CD4-positive, CD25-positive, alpha-beta regulatory T cell (primary cell): ENCODE results near the gene MPPE1. TPM values are rescaled to one million over a fixed set of nuclear protein-coding genes. Genes with fewer than 3 reads are reported as not detected.

Experiments
- ATAC-seq, 2 donors: fragments of 150-1000 bp; cut with Tn5 transposase; one replicate each; pipeline ENCODE4 v1.10.0; 2021; ENCODE audit warnings: low read depth in 2 of 2, moderate number of reproducible peaks in 2 of 2, moderate library complexity in 1 of 2
- DNase-seq, 3 donors: peaks; one replicate each; pipeline versions ENCODE4 v3.0.0 to v3.0.0-alpha.2; 2012 to 2022; ENCODE audit warnings: mixed read lengths in 1 of 3
- H3K27ac ChIP-seq: one replicate; pipeline ENCODE4 v1.7.0; 2013; ENCODE audit warnings: mild to moderate bottlenecking, low read length; ENCODE audit not compliant: insufficient read depth, poor library complexity, severe bottlenecking
- H3K27me3 ChIP-seq: one replicate; pipeline ENCODE4 v1.7.0; 2013; ENCODE audit warnings: low read length; ENCODE audit not compliant: control insufficient read depth, insufficient read depth
- H3K36me3 ChIP-seq: one replicate; pipeline ENCODE4 v1.7.0; 2013; ENCODE audit warnings: mild to moderate bottlenecking, low read length, moderate library complexity; ENCODE audit not compliant: control insufficient read depth, insufficient read depth
- H3K4me1 ChIP-seq: 2 replicates; pipeline ENCODE4 v1.7.0; 2013; ENCODE audit warnings: mild to moderate bottlenecking, low read length; ENCODE audit not compliant: insufficient read depth, control insufficient read depth, poor library complexity, severe bottlenecking
- H3K4me3 ChIP-seq: one replicate; pipeline ENCODE4 v1.7.0; 2013; ENCODE audit warnings: low read depth, mild to moderate bottlenecking, low read length, moderate library complexity
- H3K9me3 ChIP-seq, 2 experiments: 1 replicate in 1 of 2; 2 replicates in 1 of 2; pipeline ENCODE4 v1.7.0; 2013; ENCODE audit warnings: low read length in 2 of 2, mild to moderate bottlenecking in 1 of 2, moderate library complexity in 1 of 2; ENCODE audit not compliant: control insufficient read depth in 2 of 2
- H3K27ac Mint-ChIP-seq, 3 donors: one replicate each; pipeline ENCODE4 v1.8.0; 2020 to 2022; ENCODE audit warnings: mild to moderate bottlenecking in 3 of 3, mixed read lengths in 3 of 3, moderate library complexity in 2 of 3
- H3K27me3 Mint-ChIP-seq: one replicate; pipeline ENCODE4 v1.8.0; 2022; ENCODE audit warnings: mild to moderate bottlenecking, mixed read lengths
- H3K36me3 Mint-ChIP-seq: one replicate; pipeline ENCODE4 v1.8.0; 2020; ENCODE audit warnings: mixed read lengths
- H3K4me1 Mint-ChIP-seq, 4 donors: one replicate each; pipeline ENCODE4 v1.8.0; 2020 to 2022; ENCODE audit warnings: mixed read lengths in 4 of 4, mild to moderate bottlenecking in 1 of 4
- H3K4me3 Mint-ChIP-seq, 4 donors: one replicate each; pipeline ENCODE4 v1.8.0; 2020 to 2022; ENCODE audit warnings: mild to moderate bottlenecking in 4 of 4, mixed read lengths in 4 of 4, moderate library complexity in 3 of 4
- H3K9me3 Mint-ChIP-seq, 7 donors: one replicate each; pipeline ENCODE4 v1.8.0; 2020 to 2022; ENCODE audit warnings: mixed read lengths in 7 of 7, mild to moderate bottlenecking in 3 of 7, moderate library complexity in 2 of 7
- polyA plus RNA-seq, 4 donors: library from polyadenylated mRNA; unstranded; fragments of 300-500 nt; fragmentation: Illumina TruSeq; gene quantifications; one replicate each; pipeline ENCODE4 v1.2.3, GENCODE V29; 2021
- total RNA-seq: library from RNA; stranded (reverse); gene quantifications from one replicate; pipeline ENCODE4 v1.2.3, GENCODE V29; 2022

MPPE1 gene
- total and polyA plus RNA-seq, 5 donors from 2014 or later, result 40.9 to 97.4 (median 59.6) TPM

DNA sequence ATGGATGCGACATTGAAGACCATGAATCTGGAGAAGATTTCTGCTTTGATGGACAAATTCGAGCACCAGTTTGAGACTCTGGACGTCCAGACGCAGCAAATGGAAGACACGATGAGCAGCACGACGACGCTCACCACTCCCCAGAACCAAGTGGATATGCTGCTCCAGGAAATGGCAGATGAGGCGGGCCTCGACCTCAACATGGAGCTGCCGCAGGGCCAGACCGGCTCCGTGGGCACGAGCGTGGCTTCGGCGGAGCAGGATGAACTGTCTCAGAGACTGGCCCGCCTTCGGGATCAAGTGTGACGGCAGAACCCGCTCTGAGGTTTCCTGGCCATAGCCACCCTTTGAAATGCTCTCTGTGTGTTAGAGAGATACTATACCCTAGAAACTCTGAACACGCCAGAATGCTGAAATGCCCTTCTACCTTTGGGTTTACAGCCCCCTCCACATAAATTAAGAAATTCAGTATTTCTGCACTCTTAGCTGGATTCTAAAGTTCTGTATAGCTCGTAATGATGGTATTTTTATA is 56.2 kb downstream of the MPPE1 start:
- Mint-ChIP-seq H3K4me1 (peaks cover 6 to 57% (median 31%) of the 10 kb centered on the region in 4 donors), H3K27me3 (peaks cover 30% of the 10 kb centered on the region), H3K36me3 (peaks cover 7% of the 10 kb centered on the region), H3K9me3 (no peaks in the 10 kb centered on the region), H3K4me3 (peak overlapping the region; percentile 97 to 100 (median 100)), H3K27ac (peak overlapping the region; percentile 99 to 100 (median 100))
- Histone ChIP-seq H3K4me1 (peaks cover 40% of the 10 kb centered on the region), H3K36me3 (peaks cover 3% of the 10 kb centered on the region), H3K9me3 (no peaks in the 10 kb centered on the region), H3K27ac (peak overlapping the region; percentile 96), H3K4me3 (peak overlapping the region; percentile 97), H3K27me3 (no peaks in the 10 kb centered on the region)
- DNase-seq (peak; percentile 46 to 71 (median 55)), ATAC-seq (peak; percentile 28 to 35)

- peak within 1 kb of the TSS; percentile 96 for H3K27ac ChIP-seq
- peaks cover 3% of the 10 kb centered on the region for H3K36me3 ChIP-seq
- H3K9me3 Mint-ChIP-seq, result no peaks in the 10 kb centered on the region
- H3K4me1 ChIP-seq, result peaks cover 40% of the 10 kb centered on the region
- H3K4me3 ChIP-seq, result peak within 1 kb of the TSS; percentile 97
- peak within 1 kb of the TSS; percentile 99 to 100 (median 100) for H3K27ac Mint-ChIP-seq
- ATAC-seq, result peak; percentile 92 to 93
- peaks cover 6 to 57% (median 31%) of the 10 kb centered on the region in 4 donors for H3K4me1 Mint-ChIP-seq
- H3K36me3 Mint-ChIP-seq, result peaks cover 7% of the 10 kb centered on the region
- peak; percentile 95 to 98 (median 96) for DNase-seq
- no peaks in the 10 kb centered on the region for H3K9me3 ChIP-seq
- no peaks in the 10 kb centered on the region for H3K27me3 ChIP-seq
- H3K4me3 Mint-ChIP-seq, result peak within 1 kb of the TSS; percentile 97 to 100 (median 100)
- H3K27me3 Mint-ChIP-seq, result peaks cover 30% of the 10 kb centered on the region
Observed at GRCh38 chr18:11851146-11851805, 56.8 kb downstream of the MPPE1 start, which contains the start of gene CHMP1B. Gene CHMP1B, plus strand, starts transcription at chr18:11851413. Its CDS starts 99 bp downstream, at chr18:11851512.

DNA sequence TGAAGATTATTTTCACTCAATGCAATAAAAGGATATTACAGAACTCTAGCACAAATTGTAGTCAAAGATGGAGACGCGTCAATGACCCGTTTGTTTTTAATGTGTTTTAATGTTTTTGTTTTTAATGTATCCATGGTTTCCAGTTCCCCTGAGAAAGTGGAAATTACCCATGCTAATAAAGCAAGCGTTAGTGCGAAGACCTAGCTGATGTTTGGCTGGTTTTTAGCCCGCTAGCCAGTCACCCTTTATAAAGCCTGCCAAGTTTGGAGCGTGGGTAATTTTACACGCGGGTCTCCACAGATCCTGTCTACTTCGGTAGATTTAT is 57.3 kb downstream of the MPPE1 start:
- Histone ChIP-seq H3K27me3 (no peaks in the 10 kb centered on the region), H3K4me1 (peaks cover 40% of the 10 kb centered on the region), H3K36me3 (peaks cover 3% of the 10 kb centered on the region), H3K4me3 (peak overlapping the region; percentile 97), H3K9me3 (no peaks in the 10 kb centered on the region), H3K27ac (peak overlapping the region; percentile 96)
- Mint-ChIP-seq H3K27ac (peak overlapping the region; percentile 99 to 100 (median 100)), H3K36me3 (peaks cover 7% of the 10 kb centered on the region), H3K9me3 (no peaks in the 10 kb centered on the region), H3K4me3 (peak overlapping the region; percentile 97 to 100 (median 100)), H3K4me1 (peaks cover 6 to 57% (median 31%) of the 10 kb centered on the region in 4 donors), H3K27me3 (peaks cover 30% of the 10 kb centered on the region)
- DNase-seq (no peak), ATAC-seq (peak; percentile 23 to 24)

DNA sequence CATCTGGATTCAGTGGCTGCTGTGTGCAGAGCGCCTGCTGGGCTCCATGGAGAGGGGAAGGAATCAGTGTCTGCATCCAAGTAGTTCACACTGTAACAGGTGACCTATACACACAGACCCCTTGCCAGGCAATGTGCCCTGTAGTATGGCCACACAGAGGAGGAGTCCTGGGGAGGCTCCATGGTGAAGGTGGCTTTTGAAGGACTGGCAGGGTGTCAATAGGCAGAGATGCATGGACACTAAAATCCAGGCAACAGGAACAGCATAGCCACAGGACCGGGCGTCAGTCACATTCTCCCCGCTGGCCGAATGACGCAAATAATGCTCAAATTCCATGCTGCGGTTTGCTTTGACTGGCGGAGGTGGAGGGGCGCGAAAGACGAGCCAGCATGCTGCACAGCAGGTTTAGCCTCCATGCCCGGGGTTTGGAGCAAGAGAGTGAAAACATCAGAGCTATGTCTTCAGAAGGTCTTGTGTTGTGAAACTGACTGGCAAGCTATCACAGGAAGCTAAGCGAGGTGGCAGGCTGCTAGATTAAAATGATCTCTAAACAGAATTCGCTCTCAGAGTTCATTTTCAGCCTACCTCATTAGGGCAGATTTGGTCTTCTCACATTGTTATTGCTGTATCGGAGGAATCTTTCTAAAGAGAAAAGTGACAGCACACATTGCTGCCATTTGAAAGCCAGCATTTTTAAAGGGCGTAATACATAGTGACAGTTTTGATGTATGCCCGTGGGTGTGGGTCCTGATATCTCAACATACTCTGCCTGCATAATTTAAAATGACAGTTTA is 58.1 kb downstream of the MPPE1 start:
- H3K36me3 ChIP-seq, result peaks cover 3% of the 10 kb centered on the region
- H3K27ac ChIP-seq, result peak overlapping the region; percentile 96
- H3K4me3 ChIP-seq, result peak overlapping the region; percentile 97
- Mint-ChIP-seq H3K4me1 (peaks cover 6 to 54% (median 27%) of the 10 kb centered on the region in 4 donors), H3K36me3 (peaks cover 3% of the 10 kb centered on the region), H3K9me3 (no peaks in the 10 kb centered on the region), H3K4me3 (peak overlapping the region; percentile 97 to 100 (median 100)), H3K27ac (peak overlapping the region; percentile 99 to 100 (median 100)), H3K27me3 (peaks cover 37% of the 10 kb centered on the region)
- ATAC-seq (peak; percentile 22 to 32), DNase-seq (peak; percentile 53 to 69 (median 62))
- no peaks in the 10 kb centered on the region for H3K27me3 ChIP-seq
- H3K4me1 ChIP-seq, result peaks cover 40% of the 10 kb centered on the region
- H3K9me3 ChIP-seq, result no peaks in the 10 kb centered on the region

GRCh38 chr18:11849279-11849678 is 58.8 kb downstream of the MPPE1 start:
- H3K27me3 Mint-ChIP-seq, result peaks cover 37% of the 10 kb centered on the region
- H3K36me3 Mint-ChIP-seq, result no peaks in the 10 kb centered on the region
- no peaks in the 10 kb centered on the region for H3K9me3 Mint-ChIP-seq
- Histone ChIP-seq H3K4me1 (peaks cover 36% of the 10 kb centered on the region), H3K27me3 (no peaks in the 10 kb centered on the region), H3K27ac (peak overlapping the region; percentile 14), H3K36me3 (no peaks in the 10 kb centered on the region), H3K4me3 (peak overlapping the region; percentile 97), H3K9me3 (no peaks in the 10 kb centered on the region)
- peak overlapping the region; percentile 36 to 100 (median 98) for H3K4me3 Mint-ChIP-seq
- DNase-seq (no peak), ATAC-seq (no peak)
- H3K27ac Mint-ChIP-seq, result peak overlapping the region; percentile 23 to 100 (median 92)
- H3K4me1 Mint-ChIP-seq, result peaks cover 6 to 48% (median 22%) of the 10 kb centered on the region in 4 donors

GRCh38 chr18:11847811-11848210 is 60.3 kb downstream of the MPPE1 start:
- Mint-ChIP-seq H3K4me3 (peak overlapping the region in 2 of 4 donors; percentile 44 to 65), H3K27ac (peak overlapping the region in 1 of 3 donors; percentile 43), H3K36me3 (no peaks in the 10 kb centered on the region), H3K4me1 (peaks cover 6 to 33% (median 14%) of the 10 kb centered on the region in 4 donors), H3K27me3 (peaks cover 37% of the 10 kb centered on the region), H3K9me3 (no peaks in the 10 kb centered on the region)
- H3K27ac ChIP-seq, result no peak overlapping the region
- DNase-seq, result no peak
- H3K4me1 ChIP-seq, result peaks cover 23% of the 10 kb centered on the region
- no peaks in the 10 kb centered on the region for H3K9me3 ChIP-seq
- no peaks in the 10 kb centered on the region for H3K27me3 ChIP-seq
- H3K36me3 ChIP-seq, result no peaks in the 10 kb centered on the region
- ATAC-seq, result no peak
- H3K4me3 ChIP-seq, result no peak overlapping the region

GRCh38 chr18:11845654-11846053 is 62.5 kb downstream of the MPPE1 start:
- peaks cover 10% of the 10 kb centered on the region for H3K4me1 ChIP-seq
- peaks cover 0 to 13% (median 6%) of the 10 kb centered on the region in 4 donors for H3K4me1 Mint-ChIP-seq
- no peak overlapping the region for H3K4me3 ChIP-seq
- no peaks in the 10 kb centered on the region for H3K27me3 ChIP-seq
- H3K27me3 Mint-ChIP-seq, result peaks cover 26% of the 10 kb centered on the region
- H3K36me3 Mint-ChIP-seq, result no peaks in the 10 kb centered on the region
- no peak overlapping the region for H3K27ac ChIP-seq
- H3K36me3 ChIP-seq, result no peaks in the 10 kb centered on the region
- no peak for ATAC-seq
- H3K9me3 Mint-ChIP-seq, result no peaks in the 10 kb centered on the region
- no peak for DNase-seq
- peak overlapping the region in 1 of 3 donors; percentile 9 for H3K27ac Mint-ChIP-seq
- H3K4me3 Mint-ChIP-seq, result no peak overlapping the region
- no peaks in the 10 kb centered on the region for H3K9me3 ChIP-seq
